Endothelial cell of umbilical vein (primary cell): Measurements from ENCODE around the gene PPM1N. TPM values are rescaled to one million over a fixed set of nuclear protein-coding genes. Genes with fewer than 3 reads are reported as not detected.

ENCODE experiments used
- BruUV-seq: library from RNA; stranded (reverse); fragments of 400-500 nt; replicated peaks from 2 replicates; lab custom pipeline; 2021; lab: Mats Ljungman, UMichigan
- CTCF ChIA-PET: fragments of 300-600, 350-600 bp; sonication (Branson Sonifier 250); formaldehyde crosslinking; loops from one replicate; lab custom pipeline; 2021; ENCODE audit warnings: antibody characterized with exemption, inconsistent platforms; lab: Charles Lee
- POLR2A ChIA-PET: fragments of 300-600, 350-600 bp; sonication (Branson Sonifier 250); formaldehyde crosslinking; loops from one replicate; lab custom pipeline; 2021; ENCODE audit warnings: antibody characterized with exemption, inconsistent platforms; lab: Charles Lee
- DNase-seq: peaks from one replicate; pipeline ENCODE4 v3.0.0-alpha.2; 2011; ENCODE audit warnings: low read depth, low spot score
- FAIRE-seq: peaks from 2 replicates; lab custom pipeline; 2011; peaks lifted over from hg19 to GRCh38; lab: Jason Lieb, UNC
- H2AFZ ChIP-seq: 2 replicates; pipeline ENCODE4 v1.6.0; 2012; ENCODE audit warnings: low read depth, low read length, control low read depth, inconsistent platforms
- H3K27ac ChIP-seq: 2 replicates; pipeline ENCODE4 v1.5.1; 2011; ENCODE audit warnings: low read depth, mild to moderate bottlenecking, control low read depth, low read length, moderate library complexity; ENCODE audit not compliant: insufficient read depth
- H3K27me3 ChIP-seq, 2 experiments: 2 replicates each; pipeline versions ENCODE4 v1.6.0 to v1.6.1; 2011; ENCODE audit warnings: low read length in 2 of 2, mixed read lengths in 1 of 2; ENCODE audit not compliant: control insufficient read depth in 2 of 2, insufficient read depth in 2 of 2
- H3K36me3 ChIP-seq, 2 experiments: 2 replicates in 1 of 2; 3 replicates in 1 of 2; pipeline ENCODE4 v1.5.1; 2011; ENCODE audit warnings: low read length in 2 of 2, mild to moderate bottlenecking in 1 of 2, moderate library complexity in 1 of 2; ENCODE audit not compliant: control insufficient read depth in 2 of 2, insufficient read depth in 2 of 2; ENCODE audit errors: extremely low read depth in 1 of 2
- H3K4me1 ChIP-seq: 3 replicates; pipeline ENCODE4 v1.5.1; 2011; ENCODE audit warnings: mild to moderate bottlenecking, low read length; ENCODE audit not compliant: control insufficient read depth, insufficient read depth; ENCODE audit errors: extremely low read depth
- H3K4me2 ChIP-seq: 2 replicates; pipeline ENCODE4 v1.6.1; 2011; ENCODE audit warnings: low read length, control low read depth, mixed read lengths; ENCODE audit not compliant: insufficient read depth
- H3K4me3 ChIP-seq, 3 experiments: fragments of 200-600 bp in 1 of 3; sonication (generic), shearing (Covaris generic) in 1 of 3; replicated peaks in 1 of 3; 2 replicates each; pipeline ENCODE4 v1.5.1; 2011 to 2016; ENCODE audit warnings: control low read depth in 3 of 3, low read length in 3 of 3, mild to moderate bottlenecking in 2 of 3, inconsistent platforms in 1 of 3, low read depth in 1 of 3, moderate library complexity in 1 of 3; ENCODE audit not compliant: insufficient read depth in 1 of 3
- H3K79me2 ChIP-seq: 2 replicates; pipeline ENCODE4 v1.6.0; 2012; ENCODE audit warnings: low read length, inconsistent platforms; ENCODE audit not compliant: control insufficient read depth, insufficient read depth
- H3K9ac ChIP-seq: replicated peaks from 2 replicates; pipeline ENCODE3; 2011; ENCODE audit warnings: low read length, control low read depth; ENCODE audit not compliant: insufficient read depth; ENCODE audit errors: extremely low read depth
- H3K9me1 ChIP-seq: replicated peaks from 3 replicates; pipeline ENCODE4 v1.6.0; 2011; ENCODE audit warnings: mild to moderate bottlenecking, low read length; ENCODE audit not compliant: control insufficient read depth, insufficient read depth; ENCODE audit errors: extremely low read depth
- H3K9me3 ChIP-seq: replicated peaks from 2 replicates; pipeline ENCODE4 v1.5.1; 2012; ENCODE audit warnings: low read length, inconsistent platforms; ENCODE audit not compliant: control insufficient read depth, insufficient read depth
- H4K20me1 ChIP-seq: replicated peaks from 2 replicates; pipeline ENCODE3; 2011; ENCODE audit warnings: mild to moderate bottlenecking, low read length; ENCODE audit not compliant: control insufficient read depth, insufficient read depth; ENCODE audit errors: extremely low read depth
- EZH2 ChIP-seq: IDR thresholded peaks from 2 replicates; pipeline ENCODE4 v1.6.1; 2012; ENCODE audit warnings: borderline replicate concordance, low read depth, mild to moderate bottlenecking, moderate library complexity, low read length, inconsistent platforms; ENCODE audit not compliant: severe bottlenecking
- FOS ChIP-seq: IDR thresholded peaks from 2 replicates; pipeline ENCODE4 v1.6.1; 2011; ENCODE audit warnings: mild to moderate bottlenecking, low read length, moderate library complexity, borderline replicate concordance; ENCODE audit not compliant: insufficient read depth
- GATA2 ChIP-seq: IDR thresholded peaks from 2 replicates; pipeline ENCODE4 v1.7.0; 2011; ENCODE audit warnings: low read depth, mild to moderate bottlenecking, moderate library complexity, mixed read lengths, low read length; ENCODE audit not compliant: insufficient read length, insufficient read depth
- JUN ChIP-seq: IDR thresholded peaks from 2 replicates; pipeline ENCODE4 v1.6.1; 2011; ENCODE audit warnings: borderline replicate concordance, low read depth; ENCODE audit not compliant: insufficient read length, insufficient read depth
- MYC ChIP-seq: IDR thresholded peaks from one replicate; pipeline ENCODE4 v1.6.1; 2011; ENCODE audit warnings: mild to moderate bottlenecking, low read depth, low read length
- POLR2A ChIP-seq: IDR thresholded peaks from 2 replicates; pipeline ENCODE4 v1.6.1; 2012; ENCODE audit warnings: low read depth, mild to moderate bottlenecking, control low read depth, low read length
- POLR2AphosphoS5 ChIP-seq: IDR thresholded peaks from 2 replicates; pipeline ENCODE4 v1.6.1; 2012; ENCODE audit warnings: low read depth, mild to moderate bottlenecking, control low read depth, low read length, moderate library complexity; ENCODE audit not compliant: insufficient read depth
- dilution Hi-C: fragments of 300-500 bp; cut with MboI; formaldehyde crosslinking; loops from one replicate; pipeline ENCODE4 v1.15.0; 2019; ENCODE audit warnings: low sequenced_read_pairs; ENCODE audit not compliant: extremely low pct_ligation_motif_present
- intact Hi-C: fragments of 100-400 bp; cut with micrococcal nuclease; formaldehyde crosslinking; loops from one replicate; pipeline ENCODE4 v1.10.0; 2022
- polyA plus RNA-seq, 4 experiments: library from polyadenylated mRNA; depleted of rRNA in 3 of 4; stranded (reverse) in 3 of 4; unstranded in 1 of 4; fragments of >200 nt; gene quantifications; 2 replicates each; pipeline versions ENCODE4 v1.2.1 to v1.2.3, GENCODE V29; 2011 to 2012; ENCODE audit warnings: missing spikeins in 1 of 4
- total RNA-seq: library from RNA; stranded (reverse); gene quantifications from 2 replicates; pipeline ENCODE4 v1.2.3, GENCODE V29; 2021
- TF ChIP-seq, protein P1 (sequence below): IDR thresholded peaks from 2 replicates; pipeline ENCODE4 v1.6.1; 2011; ENCODE audit not compliant: insufficient read depth, insufficient read length
- TF ChIP-seq, protein P2 (sequence below), 2 donors: IDR thresholded peaks; 1 replicate in 1 of 2; 2 replicates in 1 of 2; pipeline ENCODE4 v1.5.1; 2011; ENCODE audit warnings: low read length in 2 of 2, mild to moderate bottlenecking in 2 of 2, moderate library complexity in 2 of 2, control low read depth in 1 of 2, inconsistent platforms in 1 of 2, low read depth in 1 of 2; ENCODE audit not compliant: insufficient read depth in 1 of 2; ENCODE audit errors: extremely low read depth in 1 of 2

Gene PPM1N
- total and polyA plus RNA-seq, 2 donors (not counting 3 experiments of a cell fraction or from before 2014, with no cell fraction given), result 0.40 to 0.48 TPM

DNA sequence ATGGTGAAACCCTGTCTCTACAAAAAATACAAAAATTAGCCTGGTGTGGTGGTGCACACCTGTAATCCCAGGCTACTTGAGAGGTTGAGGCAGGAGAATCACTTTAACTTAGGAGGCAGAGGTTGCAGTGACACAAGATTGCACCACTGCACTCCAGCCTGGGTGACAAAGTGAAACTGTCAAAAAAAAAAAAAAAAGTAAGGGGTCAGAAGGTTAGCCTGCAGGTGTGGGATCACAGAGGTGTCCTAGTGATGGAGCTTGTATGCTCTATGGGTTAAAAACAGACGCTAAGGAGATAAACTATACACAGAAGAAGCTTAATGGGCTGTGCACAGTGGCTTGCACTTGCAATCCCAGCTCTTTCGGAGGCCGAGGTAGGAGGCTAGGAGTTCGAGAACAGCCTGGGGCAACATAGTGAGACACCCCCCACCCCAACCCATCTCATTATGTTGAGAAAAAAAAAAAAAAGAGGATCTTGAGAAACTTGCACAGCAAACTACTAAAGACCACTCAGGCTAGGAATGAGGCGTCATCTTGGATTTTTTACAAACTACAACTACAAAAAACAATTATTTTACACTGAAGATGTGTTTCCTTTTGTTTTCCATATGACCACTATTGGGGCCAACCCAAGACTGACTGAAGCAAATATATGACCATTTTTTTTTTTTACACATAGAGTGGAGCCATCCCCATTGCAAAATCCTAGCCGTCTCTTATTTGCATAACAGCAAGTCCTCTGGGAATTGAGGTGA, 22.5 kb upstream of the PPM1N start:
- no peak overlapping the region for H3K4me3 ChIP-seq
- no peak overlapping the region for H3K4me2 ChIP-seq
- TF ChIP-seq MYC (no peak), GATA2 (no peak), JUN (no peak), POLR2AphosphoS5 (no peak), POLR2A (no peak), FOS (no peak), EZH2 (no peak)
- TF ChIP-seq, protein P1, sequence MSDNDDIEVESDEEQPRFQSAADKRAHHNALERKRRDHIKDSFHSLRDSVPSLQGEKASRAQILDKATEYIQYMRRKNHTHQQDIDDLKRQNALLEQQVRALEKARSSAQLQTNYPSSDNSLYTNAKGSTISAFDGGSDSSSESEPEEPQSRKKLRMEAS, result no peak
- TF ChIP-seq, protein P2, sequence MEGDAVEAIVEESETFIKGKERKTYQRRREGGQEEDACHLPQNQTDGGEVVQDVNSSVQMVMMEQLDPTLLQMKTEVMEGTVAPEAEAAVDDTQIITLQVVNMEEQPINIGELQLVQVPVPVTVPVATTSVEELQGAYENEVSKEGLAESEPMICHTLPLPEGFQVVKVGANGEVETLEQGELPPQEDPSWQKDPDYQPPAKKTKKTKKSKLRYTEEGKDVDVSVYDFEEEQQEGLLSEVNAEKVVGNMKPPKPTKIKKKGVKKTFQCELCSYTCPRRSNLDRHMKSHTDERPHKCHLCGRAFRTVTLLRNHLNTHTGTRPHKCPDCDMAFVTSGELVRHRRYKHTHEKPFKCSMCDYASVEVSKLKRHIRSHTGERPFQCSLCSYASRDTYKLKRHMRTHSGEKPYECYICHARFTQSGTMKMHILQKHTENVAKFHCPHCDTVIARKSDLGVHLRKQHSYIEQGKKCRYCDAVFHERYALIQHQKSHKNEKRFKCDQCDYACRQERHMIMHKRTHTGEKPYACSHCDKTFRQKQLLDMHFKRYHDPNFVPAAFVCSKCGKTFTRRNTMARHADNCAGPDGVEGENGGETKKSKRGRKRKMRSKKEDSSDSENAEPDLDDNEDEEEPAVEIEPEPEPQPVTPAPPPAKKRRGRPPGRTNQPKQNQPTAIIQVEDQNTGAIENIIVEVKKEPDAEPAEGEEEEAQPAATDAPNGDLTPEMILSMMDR (IDR thresholded peaks at IDR 0.05; ENCODE audit: extremely low read depth in 1 of 2, insufficient read depth in 1 of 2, low read depth in 1 of 2, low read length in 2 of 2), result no peak
- no peak for FAIRE-seq
- BruUV-seq, result no TSS peak
- H2AFZ ChIP-seq, result no peak overlapping the region
- H3K36me3 ChIP-seq, result no peaks in the 10 kb centered on the region
- H3K79me2 ChIP-seq, result no peaks in the 10 kb centered on the region
- dilution Hi-C loops (no loop called here), intact Hi-C loops (no loop called here)
- POLR2A ChIA-PET, result no interaction called here
- no peaks in the 10 kb centered on the region for H3K27me3 ChIP-seq
- H3K4me1 ChIP-seq, result peaks cover 3% of the 10 kb centered on the region
- H3K27ac ChIP-seq, result no peak overlapping the region
- H3K9ac ChIP-seq, result no peak overlapping the region
- CTCF ChIA-PET, result interaction anchor here (1.0 to 9.3 kb wide), 6 partner anchors 10 to 74 kb away, joined by 3 to 891 read pairs (median 4); no protein-coding TSS in a partner anchor
- DNase-seq, result no peak
- H3K9me3 ChIP-seq, result no peaks in the 10 kb centered on the region
- no peaks in the 10 kb centered on the region for H3K9me1 ChIP-seq
- no peaks in the 10 kb centered on the region for H4K20me1 ChIP-seq
